Fibroblast of gingiva (primary cell): ENCODE results near the gene SUPT7L.

Source experiments
- DNase-seq: peaks from one replicate; pipeline ENCODE4 v3.0.0-alpha.2; 2011; ENCODE audit warnings: low read depth

Gene SUPT7L

GRCh38 chr2:27663285-27664153, at the start of gene SUPT7L, which contains the start of gene SLC4A1AP:
Gene SUPT7L, minus strand, starts transcription at chr2:27663614. Its CDS starts 1,422 bp downstream, at chr2:27662192.
Gene SLC4A1AP, plus strand, starts transcription at chr2:27663889. Its CDS starts 26 bp downstream, at chr2:27663915.
- peak; percentile 87 for DNase-seq

- no peak for DNase-seq
Measured at GRCh38 chr2:27713201-27713600, 49.8 kb upstream of the SUPT7L start.

DNA sequence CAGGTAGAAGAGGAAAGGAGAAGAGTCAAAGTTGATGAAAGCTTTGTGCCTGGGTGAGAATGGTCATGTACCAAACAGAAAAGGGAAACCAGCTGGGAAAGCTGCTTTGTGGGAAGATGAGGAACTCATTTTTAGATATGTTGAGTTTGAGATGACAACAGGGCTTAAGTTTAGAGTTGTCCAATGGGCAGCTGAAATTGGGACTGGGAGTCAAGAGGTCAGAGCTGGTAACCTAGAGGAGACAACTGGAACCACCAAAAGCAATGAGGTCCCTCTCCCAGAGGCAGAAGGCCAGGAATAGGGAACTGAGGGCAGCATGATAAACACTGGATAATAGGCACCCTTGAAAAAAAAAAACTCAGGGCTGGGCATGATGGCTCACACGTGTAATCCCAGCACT, 49.1 kb upstream of the SUPT7L start:
- DNase-seq = no peak

DNA sequence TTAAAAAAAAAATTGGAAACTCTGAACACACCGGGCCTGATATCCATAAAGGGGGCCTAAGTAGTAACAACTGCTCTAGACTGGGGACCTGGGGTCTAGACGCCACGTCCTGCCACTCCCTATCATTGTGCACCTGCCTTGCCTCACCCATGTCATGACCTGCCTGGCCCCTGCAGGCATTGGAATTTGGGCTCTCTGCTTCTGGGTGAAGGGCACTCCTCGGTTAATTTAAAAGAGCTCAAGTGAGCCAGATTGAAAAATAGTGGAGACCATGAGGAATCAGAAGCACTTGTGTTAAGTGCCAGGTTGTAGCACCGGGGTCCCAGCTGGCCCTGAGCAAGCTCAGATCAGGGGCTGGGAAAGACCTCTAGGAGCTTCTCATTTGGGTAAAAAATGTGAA, 48.4 kb upstream of the SUPT7L start:
- no peak for DNase-seq

DNA sequence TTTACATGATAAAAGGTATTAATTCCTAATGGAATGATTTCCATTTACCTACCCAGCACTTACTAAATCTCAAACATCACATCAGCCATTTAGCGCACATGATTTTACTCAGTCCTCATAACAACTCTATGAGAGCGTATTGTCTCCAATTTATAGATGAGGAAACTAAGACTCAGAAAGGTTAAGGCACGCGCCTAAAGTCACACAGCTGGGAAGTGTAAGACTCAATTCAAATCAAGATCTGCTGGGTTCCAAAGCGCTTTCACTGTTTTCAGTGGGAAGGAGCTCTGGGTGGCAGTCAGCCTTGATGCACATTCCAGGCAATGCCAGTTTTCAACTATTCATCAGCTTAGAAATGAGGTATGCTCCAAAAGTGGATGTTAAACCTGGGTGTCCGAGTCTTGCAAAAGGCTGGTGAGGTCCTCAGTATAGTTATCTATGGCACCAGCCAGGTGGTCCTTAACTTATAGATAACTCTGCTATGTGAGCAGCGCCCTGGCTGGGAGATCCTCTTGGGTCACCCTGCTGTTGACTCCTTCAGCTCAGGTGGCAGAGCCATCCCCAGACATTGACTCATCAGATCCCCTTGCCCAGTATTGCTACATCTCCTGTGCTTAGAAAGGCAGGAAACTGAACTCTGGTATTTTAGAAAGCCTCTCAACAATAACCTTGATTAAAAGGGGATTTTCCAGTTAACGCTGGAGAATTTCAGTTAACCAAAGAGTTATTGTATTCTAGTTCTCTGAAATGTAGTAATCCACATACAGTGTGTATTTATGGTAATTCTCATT, 47.4 kb upstream of the SUPT7L start:
- no peak for DNase-seq

GRCh38 chr2:27709960-27710575, 46.7 kb upstream of the SUPT7L start:
- no peak for DNase-seq

- DNase-seq = no peak
Measured at GRCh38 chr2:27709326-27709725, 45.9 kb upstream of the SUPT7L start.

GRCh38 chr2:27708666-27709065, 45.3 kb upstream of the SUPT7L start:
- DNase-seq = no peak

DNA sequence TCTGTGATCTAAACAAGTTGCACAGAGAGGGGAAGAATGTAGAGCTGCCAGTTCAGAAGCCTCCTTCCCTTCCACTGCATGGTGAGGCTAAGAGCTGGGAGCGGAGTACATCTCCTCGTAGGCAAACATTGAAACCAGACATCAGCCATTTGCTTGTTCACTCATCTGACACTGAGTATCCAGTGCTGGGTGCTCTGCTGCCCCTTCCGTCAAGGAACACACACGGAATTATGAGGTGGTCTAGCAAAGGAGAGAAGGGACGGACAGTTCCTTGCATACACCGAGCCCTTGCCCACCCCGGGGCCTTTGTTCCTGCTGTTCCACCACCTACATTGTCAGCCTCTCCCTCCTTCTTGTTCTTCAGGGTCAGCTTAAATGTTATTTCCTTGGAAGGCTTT, 44.8 kb upstream of the SUPT7L start:
- no peak for DNase-seq

GRCh38 chr2:27707462-27708256, 44.2 kb upstream of the SUPT7L start:
- DNase-seq = peak; percentile 73

GRCh38 chr2:27705851-27706622, 42.6 kb upstream of the SUPT7L start:
- DNase-seq = peak; percentile 93

GRCh38 chr2:27704342-27704876, 41.0 kb upstream of the SUPT7L start:
- DNase-seq = no peak

DNA sequence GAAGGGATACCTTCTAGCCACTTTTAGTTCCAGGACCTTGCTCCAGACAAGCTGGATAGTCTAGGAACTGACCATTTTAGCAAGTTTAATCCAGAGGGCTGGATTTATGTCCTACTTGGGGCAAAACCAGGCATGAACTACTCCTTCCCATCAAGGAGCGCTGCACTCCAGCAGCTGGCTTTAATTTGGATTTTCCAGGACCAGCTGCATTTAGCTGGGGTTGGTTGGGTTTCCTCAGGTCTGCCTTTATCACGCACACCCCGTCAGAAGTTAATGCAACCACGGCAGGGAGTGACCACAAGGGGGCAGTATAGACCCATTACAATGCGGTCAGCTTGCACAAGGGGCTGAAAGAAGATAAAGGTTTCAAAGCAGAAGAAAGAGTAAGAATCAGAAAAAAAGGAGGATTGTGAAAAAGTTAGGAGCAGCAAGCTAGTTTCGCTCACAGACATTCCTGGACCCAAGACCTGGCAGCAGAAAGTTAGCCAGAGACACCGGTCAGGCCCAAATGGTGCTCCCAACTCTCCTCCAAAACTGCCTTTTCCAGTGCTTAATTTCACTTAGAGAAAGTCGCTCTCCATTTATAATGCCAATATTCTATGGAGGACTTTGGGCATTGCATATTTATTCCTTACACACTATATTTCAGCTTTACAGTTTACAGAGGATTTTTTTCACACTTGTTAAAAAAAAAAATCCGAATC, 40.4 kb upstream of the SUPT7L start:
- peak; percentile 92 for DNase-seq

DNA sequence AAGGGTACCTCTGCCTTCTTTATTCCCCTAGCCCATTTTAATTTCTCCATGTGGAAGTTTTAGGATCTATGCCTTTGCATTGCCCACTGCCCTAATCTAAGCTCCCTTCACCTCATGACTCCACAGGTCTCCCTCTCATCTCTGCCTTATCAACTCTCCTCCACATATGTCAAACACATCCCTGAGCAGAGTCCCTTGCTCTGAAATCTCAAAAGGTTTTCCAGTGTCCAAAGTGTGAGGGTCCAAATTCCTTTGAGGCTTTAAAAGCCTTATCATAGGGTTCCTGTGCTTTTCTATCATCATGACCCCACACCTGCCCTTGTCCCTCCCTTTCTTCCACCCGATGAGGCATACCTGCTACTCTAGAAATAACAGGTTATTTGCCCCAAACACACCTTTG, 38.9 kb upstream of the SUPT7L start:
- DNase-seq = no peak

GRCh38 chr2:27701676-27702075, 38.3 kb upstream of the SUPT7L start:
- DNase-seq = peak; percentile 76

GRCh38 chr2:27697660-27698059, 34.2 kb upstream of the SUPT7L start:
- no peak for DNase-seq

- no peak for DNase-seq
Measured at GRCh38 chr2:27690052-27690451, 26.6 kb upstream of the SUPT7L start.

DNA sequence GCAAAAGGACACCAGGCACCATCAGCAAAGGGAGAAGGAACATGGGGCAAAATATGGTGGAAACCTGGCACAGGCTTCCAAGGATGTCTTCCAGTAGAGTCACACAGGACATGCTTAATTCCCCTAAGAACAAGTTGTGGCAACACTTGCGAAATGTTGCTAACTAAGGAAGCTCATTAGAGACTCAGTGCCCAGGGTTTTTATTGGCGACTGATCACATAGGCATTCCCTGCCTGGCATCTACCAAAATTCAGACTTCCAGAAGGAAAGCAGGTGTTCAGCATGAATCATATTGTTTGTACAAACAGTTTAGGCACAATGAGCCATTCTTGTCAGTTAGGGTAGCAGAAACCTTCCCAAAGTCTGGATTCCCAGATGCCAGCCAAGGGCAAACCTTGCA, 26.0 kb upstream of the SUPT7L start:
- peak; percentile 58 for DNase-seq

- DNase-seq = no peak
Measured at GRCh38 chr2:27687232-27687631, 23.8 kb upstream of the SUPT7L start.

- DNase-seq = no peak
Measured at GRCh38 chr2:27685577-27685976, 22.2 kb upstream of the SUPT7L start.
